Stimulated activated CD4-positive, alpha-beta T cell treated with anti-CD3 and anti-CD28 coated beads, Interleukin-2, amount 100 ng/mL, for 24 hours (primary cell): ENCODE results near the gene COL27A1.
"Not testable (repeated sequence)": the region's sequence is repeated elsewhere in the genome, so short reads cannot be mapped to it uniquely, and the experiment has no call there.

Experiments
- DNase-seq, 2 donors: peaks; one replicate each; pipeline ENCODE4 v3.0.0-alpha.2; 2020

Gene COL27A1

DNA sequence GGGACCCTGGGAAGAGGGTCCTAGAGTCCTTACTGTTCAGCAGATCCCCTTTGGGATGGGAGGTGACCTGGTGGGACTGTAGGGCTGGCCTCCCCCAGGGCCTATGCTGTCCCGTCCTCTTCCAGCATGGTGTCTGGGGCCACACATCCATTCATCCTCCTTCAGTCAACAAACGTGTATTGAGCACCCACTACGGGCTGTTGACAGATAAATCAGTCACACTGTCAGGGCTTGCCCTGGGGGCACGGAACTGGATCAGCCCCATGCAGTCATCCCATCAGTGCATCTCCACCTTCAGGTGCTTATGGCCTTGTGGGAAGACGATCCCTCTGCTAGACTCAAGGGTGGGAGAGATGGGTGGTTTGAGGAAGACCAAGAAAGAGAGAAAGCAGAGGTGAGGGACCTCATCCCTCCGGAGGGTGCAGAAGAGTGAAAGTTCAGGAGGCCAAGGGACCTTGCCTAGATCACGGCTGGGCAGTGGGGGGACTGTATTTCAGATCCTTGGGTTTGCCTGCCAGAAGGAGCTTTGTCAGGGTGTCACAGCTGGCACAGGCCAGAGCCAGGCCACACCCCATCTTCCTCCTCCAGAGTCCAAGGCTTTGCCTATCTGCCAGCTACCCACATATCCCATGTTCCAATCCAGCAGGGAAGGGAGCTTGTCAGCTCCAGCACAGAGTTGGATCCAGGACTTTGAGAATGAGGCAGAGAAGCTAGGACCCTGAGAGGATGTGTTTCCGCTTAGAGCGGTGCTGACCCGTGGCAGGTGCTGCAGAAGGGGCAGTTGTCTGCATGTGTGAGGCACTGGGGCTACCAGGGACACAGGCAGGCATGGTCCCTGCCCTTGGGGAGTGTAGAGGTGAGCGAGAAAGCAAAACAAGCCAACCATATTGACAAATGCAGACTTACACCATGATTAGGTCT lies 30.5 kb downstream of the COL27A1 start:
- DNase-seq: no peak

DNA sequence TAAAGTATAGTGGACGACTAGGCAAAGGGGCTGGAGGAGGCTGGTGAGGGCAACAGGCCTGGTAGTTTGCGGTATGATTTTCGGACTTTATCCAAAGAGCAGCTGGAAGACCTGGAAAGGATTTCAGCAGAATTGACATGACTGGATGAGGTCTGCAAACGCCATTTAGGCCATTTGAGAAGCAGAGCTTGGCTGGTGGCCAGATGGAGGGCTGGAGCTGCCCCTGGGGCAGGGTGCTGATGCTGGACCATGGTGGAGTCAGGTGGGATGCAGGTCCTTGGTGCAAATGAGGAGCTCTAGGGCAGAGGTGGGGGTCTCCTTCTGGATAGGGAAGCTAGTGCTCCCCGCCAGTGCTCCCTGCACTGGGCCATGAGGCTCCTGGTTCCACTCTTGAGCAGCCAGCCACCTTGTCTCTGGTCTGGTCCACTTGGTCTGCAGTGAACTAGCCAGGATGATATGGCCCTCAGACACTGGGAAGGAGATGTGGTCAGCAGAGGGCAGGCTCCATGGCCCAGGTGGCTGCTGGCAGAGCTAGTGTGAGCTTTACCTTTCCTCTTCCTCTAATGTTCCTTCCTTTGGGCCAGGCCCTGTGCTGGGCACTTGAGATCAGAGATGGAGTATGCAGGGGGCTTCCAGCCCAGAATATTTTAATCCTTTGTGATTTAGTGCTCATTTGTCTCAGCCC lies 31.4 kb downstream of the COL27A1 start:
- DNase-seq: no peak

DNA sequence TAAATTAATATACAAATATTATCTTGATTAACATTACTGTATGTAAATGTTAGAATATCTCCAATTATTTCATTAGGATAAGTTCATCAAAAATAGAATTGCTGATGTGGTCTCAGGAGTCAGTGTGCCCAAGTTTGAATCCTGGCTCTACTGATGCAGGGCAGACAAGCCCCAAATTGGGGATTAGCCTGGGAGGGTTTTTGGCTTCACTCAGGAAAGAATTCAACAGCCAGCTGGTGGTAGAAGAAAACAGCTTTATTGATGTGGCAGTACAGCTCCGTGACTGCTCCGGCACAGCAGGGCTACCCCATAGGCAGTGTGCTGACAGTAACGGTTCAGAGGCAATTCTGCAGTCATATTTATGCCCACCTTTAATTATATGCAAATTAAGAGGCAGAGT lies 32.5 kb downstream of the COL27A1 start:
- DNase-seq: no peak

DNA sequence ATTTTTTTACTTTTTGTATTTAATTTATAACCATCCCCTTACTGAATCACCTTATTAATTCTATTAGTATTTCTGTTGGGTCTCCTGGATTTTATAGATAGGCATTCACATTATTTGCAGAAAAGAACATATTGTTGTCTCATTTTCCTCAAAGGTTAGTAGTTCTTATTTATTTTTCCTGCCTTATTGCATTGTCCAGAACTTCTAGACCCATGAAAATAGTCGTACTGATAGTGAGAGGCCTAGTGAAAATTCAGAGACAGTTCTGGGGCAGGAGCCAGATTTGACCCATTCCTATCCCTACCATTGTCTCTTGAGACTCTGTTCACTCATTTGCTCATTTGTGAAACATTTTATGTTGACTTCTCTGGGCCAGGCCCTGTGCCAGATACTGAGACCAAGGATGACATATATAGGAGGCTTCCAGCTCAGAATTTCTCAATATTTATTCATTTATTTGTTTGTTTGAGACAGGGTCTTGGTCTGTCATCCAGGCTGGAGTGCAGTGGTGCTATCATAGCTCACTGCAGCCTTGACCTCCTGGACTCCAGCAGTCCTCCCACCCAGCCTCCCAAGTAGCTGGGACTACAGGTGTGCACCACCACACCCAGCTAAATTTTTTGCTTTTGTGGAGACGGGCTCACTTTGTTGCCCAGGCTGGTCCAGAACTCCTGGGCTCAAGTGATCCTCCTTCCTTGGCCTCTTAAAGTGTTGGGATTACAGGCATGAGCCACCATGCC lies 34.7 kb downstream of the COL27A1 start:
- no peak for DNase-seq

DNA sequence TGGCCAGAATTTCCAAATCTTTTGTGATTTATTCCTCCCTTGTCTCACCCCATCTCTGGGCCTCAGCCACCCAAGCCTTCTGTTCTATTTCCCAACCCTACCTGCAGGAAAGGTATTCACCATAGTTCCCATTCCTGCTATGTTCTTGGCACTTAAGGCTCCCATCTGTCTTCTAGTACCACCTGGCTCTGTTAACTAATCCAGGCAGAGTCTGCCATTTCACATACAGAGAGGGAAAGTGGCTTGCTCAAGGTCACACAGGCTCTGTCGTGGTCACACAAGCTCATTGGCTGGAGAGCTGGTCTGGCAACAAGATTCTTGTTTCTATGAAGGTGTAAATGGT lies 35.2 kb downstream of the COL27A1 start:
- DNase-seq: no peak

DNA sequence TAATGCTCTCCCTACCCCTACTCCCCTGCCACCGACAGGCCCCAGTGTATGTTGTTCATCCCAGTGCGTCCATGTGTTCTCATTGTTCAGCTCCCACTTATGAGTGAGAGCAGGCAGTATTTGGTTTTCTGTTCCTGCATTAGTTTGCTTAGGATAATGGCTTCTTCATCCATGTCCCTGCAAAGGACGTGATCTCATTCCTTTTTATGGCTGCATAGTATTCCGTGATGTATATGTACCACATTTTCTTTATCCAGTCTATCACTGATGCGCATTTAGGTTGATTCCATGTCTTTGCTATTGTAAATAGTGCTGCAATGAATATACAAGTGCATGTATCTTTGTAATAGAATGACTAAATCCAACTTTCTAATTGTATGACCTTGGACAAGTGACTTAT lies 36.1 kb downstream of the COL27A1 start:
- DNase-seq: not testable (repeated sequence)

DNA sequence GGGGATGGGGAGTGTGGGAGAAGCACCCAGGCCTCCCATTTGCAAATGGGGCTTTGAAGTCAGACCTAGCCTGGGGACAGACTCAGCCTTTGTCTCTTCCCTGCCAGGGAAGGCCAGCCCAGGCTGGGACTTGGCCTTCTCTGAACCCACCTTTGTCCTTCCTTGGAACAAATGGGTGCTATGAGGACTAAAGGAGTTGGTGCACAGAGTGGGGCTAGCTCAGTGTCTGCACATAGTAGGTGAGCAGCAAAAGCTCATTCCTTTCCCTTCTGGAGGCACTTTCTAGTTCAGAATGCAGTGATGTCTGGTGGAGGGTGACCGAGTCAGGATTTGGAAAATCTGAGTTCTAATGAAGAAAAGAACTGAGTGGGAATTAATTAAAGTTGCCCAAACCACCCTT lies 37.2 kb downstream of the COL27A1 start:
- DNase-seq: no peak

DNA sequence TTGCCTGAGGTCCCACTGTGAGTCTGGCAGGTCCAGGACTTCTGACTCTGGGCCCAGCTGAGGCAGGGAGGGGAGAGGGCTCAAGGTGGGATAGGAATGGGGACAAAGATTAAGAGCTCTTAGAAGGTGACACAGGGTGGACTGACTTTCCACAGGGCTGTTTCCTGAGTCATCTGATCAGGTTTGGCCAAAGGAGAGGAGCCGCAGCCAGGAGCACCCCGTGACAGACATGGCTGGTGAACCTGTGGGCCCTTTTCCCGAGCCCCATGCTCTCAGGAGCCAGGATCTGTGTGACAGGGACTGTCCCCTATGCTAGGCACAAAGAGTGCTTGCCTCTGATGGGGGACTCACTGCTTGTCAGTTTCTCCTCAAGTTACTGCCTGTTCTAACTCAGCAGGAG lies 37.8 kb downstream of the COL27A1 start:
- DNase-seq: no peak

DNA sequence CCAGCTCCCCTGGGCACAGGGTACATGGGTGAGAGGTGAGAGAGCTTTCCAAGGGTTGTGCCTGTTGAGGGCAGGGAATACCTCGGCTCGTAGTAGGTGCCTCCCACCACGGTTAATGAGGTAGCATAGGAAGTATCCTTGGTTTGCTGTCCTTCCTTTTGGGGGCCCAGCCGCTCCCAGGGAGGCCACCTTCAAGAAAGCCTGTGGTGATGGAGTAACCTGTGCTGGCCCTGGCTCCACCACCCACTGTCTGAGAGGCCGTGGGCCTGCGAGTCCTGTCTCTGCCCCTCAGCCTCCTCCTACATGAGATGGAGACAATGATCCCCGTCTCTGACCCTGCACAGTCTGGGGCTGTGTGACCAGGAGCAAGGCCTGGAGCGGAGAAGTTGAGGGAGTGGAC lies 40.8 kb downstream of the COL27A1 start:
- no peak for DNase-seq

DNA sequence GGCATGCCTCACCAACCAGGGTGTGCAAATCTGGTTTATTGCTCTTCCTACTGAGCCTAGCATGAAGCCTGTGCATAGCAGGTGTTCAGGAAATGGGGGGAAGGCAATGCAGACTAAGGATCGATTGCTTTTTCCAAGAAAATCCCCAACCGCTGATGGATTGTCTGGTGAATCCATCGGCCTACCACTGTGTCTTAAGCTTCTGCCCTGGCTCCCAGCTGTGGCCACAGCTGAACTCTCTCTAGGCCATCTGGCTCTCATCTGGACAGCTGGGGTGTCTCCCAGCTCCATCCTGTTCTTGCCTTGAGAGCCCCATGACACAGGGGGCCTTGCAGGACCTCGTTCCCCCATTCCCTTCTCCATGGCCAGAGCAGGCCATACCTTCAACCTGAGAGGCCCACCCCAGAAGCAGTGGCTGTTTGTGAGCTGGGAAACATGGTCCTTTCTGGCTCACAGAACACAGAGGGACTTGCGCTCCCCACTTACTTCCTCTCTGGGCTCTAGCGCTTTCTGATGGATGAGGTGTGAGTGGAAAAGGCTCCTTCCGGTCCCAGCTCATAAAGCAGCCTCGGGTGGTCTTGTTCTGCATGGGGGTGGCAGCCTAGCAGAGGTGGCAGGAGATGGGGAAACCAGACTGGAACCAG lies 41.8 kb downstream of the COL27A1 start:
- no peak for DNase-seq

DNA sequence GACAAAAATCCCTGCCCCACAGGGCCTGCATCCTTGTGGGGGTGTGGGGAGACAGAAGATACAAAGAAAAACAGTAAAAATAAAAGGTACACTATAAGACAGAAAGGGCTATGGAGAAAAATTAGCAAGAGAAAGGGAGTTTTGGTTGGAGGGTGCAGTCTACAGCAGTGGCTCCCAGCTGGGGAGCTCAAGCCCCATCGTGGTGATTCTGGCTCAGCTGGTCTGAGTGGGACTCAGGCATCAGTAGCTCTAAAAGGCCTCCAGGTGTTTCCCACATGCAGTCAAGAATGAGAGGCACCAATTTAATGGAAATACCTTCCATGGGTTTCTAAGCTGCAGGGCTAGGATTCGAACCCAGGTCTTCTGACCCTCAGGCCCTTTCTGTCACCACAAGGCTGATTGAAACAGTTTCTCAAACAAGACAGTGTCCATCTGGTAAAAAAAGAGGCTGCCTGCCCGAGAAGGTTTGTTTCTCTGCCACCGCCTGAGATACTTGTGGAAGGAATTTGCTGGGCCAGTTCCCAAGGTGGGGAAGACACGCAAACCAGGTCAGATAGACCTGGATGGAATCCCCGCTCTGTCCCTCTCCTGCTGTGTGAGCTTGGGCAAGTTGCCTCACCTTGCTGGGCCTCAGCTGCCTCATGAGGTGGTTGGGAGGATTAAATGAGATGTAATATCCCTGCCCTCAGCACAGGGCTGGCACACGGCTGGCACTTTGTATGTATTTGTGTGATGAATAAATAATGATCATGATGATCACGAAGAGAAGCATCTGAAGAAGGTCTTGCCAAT lies 43.1 kb downstream of the COL27A1 start:
- no peak for DNase-seq

DNA sequence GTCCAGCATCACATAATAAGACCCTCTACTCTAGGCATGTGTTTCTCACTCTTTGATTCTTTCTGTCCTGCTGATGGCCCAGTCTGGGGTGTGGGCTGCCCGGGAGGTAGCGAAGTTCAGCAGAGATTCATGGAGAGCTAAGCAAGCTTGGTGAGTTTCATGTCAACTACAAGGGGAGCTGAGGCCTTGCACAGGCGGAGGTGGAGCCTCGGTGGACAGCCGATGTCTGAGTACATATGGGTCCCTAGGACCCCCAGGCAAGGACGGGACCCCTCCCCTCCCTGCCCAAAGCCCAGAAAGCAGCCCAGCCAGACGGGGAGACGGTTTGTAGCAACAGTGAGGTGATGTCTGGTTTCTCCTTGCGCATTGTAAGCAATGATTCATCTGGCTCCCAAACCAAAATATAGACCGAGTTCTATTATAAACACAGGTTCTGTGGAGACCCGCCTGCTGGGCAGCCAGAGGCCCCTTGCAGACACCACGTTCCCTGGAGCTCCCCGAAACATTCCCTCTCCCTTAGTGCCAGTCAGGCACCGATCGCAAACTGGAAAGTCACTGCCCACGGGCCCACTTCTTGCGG lies 45.5 kb downstream of the COL27A1 start:
- no peak for DNase-seq

DNA sequence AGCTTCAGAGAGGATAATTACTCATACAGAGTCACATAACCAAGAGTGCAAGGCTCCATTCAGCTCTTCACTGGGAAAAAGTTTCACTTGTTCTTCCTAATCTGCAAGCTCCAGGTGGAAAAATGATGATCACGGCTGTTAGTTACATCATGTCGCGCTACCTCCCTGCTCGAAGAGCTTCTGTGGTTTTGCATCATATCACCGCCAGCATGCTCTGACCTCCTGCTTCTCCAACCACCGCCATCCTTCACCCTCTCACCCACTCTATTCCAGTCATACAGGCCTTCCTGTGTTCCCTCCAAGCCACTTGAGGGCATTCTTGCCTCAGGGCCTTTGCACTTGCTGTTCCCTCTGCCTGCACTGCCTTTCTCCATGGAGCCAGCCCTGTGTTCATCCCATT lies 47.1 kb downstream of the COL27A1 start:
- DNase-seq: no peak

DNA sequence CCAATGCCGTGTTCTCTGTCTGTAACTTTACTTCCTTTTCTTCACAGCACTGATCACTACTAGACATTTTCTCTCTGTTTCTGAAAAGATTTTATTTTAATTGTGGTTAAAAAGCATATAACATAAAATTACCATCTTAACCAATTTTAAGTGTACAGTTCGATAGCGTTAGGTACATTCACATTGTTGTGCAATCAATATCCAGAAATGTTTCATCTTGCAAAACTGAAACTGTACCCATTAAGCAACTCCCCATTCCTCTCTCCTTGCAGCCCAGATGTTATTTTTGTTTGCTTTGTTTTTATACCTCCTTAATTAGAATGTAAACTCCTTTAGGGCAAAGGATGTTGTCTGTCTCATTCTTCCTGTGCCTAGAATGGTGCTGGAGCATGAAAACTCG lies 47.5 kb downstream of the COL27A1 start:
- no peak for DNase-seq

DNA sequence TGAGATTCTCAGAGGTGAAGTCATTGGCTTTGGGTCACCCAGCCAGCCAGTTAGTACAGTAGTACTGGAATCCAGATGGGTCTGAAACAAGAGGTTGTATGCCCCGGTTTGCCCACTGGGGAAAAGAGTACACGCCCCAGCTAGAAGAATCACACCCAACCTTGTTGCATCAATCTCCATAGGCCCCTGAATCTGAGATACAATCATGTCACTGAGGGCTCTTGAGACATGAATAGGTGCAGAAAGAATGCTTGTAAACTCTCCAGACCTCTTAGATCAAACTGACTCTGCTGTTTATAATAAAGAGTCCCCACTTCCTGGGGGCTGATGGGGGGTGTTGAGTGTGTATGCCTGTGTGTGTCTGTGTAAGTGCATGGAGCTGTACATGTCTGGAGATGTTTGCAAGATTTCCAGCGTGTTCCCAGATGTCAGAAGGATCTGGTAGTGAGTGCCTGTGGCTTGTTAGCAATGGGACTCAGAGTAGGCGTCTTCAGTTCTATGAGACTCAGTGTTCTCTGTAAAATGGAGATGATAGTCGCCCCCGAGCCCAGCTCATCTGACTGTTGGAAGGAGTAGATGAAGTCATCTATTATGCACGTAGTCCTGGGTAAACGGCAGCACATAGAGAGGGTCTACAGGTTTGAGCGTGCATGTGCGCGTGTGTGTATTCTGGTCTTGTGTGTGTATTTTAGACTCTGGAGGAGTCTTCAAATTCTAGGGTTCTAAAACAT lies 48.2 kb downstream of the COL27A1 start:
- no peak for DNase-seq

DNA sequence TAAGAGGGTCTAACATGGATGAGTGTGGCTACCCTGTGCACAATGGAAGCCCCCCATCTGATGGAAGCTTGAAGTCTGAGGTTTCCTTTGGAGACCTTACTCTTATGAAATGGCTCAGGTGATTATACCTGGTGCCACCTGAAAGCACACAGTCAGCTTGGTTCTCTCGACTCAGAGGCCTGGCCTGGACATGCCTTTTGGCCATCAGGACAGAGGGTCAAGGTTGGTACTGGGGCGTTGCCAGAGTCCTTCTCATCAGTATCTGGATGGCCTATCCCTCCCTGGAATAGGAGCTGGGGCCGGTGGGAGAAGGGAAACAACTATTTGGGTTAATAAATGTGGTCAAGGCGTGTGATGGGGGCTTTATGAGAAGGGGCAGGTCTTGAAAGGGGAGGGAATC lies 48.9 kb downstream of the COL27A1 start:
- DNase-seq: no peak

DNA sequence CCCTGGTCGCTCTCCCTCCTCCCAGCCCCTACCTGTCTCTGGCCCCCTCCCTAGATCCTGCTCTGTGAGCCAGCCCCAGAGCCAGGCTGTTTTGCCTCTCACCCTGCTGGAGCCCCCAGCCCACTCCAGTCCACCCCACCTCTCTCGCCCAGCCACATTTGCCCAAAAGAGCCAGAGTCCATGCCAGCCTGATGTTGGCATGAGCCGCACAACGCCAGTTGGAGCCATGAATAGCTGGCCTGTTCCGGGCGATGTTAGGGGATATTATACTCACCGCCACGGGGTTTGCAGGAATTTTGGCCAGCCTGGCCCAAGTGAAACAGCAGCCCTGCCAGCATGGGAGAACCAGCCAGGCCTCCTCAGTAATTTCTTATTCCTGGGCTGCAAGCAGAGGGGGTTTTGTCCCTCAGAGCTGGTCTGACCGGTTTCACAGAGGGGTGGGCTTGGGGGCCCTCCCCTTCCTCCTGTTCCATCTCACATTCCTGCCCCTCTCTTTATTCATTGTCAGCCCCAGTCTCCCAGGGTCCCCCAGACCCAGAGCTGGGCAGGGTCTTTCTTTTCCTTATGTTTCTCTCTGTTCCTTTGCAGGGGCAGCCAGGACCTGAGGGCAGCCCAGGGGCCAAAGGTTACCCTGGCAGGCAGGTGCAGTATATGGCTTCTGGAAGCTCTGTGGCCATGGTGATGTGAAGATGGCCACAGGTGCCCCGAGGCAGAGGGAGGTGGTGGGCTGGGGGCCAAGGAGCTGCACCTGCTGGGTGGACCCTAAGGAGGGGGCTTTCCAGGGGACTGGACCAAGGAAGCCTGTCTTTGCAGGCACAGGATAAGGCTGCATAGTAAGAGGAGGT lies 50.1 kb downstream of the COL27A1 start:
- no peak for DNase-seq

DNA sequence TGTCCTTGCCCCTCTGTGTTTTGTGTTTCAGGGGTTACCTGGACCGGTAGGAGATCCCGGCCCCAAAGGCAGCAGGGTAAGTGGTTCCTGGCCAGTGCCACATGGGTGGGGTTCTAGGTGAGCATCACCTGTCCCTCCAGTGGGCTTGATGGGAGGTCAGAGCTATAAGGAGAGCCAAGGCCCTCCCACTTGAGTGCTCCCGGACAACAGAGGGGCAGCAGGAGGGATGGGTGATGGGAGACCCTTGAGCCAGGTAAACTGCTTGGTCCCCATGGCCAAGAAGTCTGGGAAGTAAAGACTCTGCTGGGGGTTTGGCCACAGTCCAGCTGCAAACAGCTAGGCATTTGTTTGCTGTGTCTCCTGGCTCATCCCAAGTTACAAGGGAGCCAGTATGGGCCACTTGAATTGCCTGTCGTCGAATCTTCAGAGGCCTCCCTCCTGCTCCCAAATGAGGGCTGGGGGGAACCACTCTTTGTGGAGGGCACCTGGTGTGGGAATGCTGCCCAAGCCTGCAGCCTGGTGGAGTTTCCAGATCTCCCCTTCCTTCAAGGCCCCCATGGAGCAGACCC lies 51.0 kb downstream of the COL27A1 start:
- no peak for DNase-seq

DNA sequence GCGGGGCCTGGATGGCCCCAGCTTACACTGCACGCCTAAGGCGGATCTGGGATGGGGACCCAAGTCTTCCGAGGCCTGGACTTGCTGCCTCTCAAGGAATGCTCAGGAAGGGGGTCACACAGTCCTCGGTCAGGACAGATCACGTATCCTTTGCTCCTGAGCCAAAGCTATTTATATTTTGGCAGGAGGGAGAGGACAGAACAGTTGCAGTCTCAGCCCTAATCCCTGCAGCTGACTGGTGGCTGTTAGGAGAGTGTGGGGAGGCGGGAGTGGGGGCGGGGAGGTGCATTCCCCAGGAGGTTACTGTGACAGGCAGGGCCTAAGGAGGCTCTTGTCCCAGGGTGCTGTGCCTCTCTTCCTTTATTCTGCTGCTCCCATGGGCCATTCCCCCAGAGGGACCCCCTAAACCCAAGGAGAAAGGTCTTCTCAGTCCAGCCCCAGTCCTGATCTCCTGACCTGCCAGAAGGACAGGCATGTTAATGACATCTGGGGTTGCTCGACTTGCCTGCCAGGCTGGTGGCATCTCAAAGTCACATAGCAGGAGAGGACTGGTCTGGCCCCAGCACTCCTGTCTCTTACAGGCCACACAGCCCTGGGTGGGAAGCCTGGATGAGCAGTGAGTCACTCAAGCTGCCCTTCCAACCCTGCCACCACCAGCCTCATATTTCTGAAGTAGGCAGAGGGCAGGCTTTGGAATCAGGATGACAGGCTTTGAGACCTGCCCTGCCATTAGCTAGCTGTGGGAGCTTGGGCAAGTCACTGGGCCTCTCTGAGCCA lies 51.9 kb downstream of the COL27A1 start:
- no peak for DNase-seq
